ENCODE data around the gene AGPAT4.
A peak's percentile ranks its signal among the peaks of the same experiment; 100 is the strongest.

AGPAT4 gene

GRCh38 chr6:161279677-161280415 is 6.0 kb upstream of the AGPAT4 start:
- no peak for DNase-seq

GRCh38 chr6:161276605-161277155 is 2.8 kb upstream of the AGPAT4 start:
- no peak for DNase-seq

DNA sequence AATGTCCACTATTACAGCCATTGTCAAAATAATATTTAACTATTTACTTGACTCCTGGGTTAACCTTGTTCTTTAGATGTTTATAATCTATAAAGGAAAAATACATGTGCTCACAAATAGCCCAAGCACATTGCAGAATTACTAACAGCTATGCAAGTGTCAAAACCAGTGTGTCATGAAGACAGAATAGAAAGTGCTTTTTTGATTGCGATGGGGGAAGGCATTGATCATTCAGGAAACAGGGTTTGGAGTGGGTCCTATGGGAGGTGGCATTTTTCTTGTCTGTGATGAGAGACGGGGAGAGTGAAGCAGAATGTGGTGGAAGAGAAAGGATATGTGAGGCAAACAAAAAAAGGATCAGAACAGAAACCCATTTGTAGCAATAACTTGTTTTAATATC is 1.0 kb upstream of the AGPAT4 start:
- DNase-seq = no peak

GRCh38 chr6:161274488-161274858 is 612 bp upstream of the AGPAT4 start:
- DNase-seq = peak; percentile 47

DNA sequence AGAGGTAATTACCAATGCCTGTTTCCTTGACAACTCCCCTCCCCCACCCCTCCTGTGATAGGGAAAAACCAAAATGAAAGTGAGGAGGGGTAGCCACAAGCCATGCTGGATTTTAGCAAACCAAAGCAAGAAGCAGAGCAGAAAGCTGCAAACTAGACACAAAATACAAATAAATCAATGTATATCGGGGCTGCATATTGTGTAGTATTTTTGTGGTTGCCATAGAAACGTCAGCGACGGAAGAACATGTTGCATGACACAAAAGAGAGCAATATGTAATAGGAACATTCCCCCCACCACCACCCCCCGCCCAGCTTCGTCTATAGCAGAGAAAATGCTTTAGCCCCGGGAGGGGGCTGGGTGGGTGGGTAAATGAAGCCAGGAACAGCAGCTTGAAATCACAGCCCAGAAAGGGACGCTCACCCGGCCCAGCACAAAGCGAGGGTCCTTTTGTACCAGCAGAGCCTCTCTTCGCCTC is 548 bp downstream of the AGPAT4 start:
- peak; percentile 53 for DNase-seq

- DNase-seq = peak; percentile 26
Observed at GRCh38 chr6:161272635-161273273, 1.1 kb downstream of the AGPAT4 start.

GRCh38 chr6:161271343-161272030 is 2.4 kb downstream of the AGPAT4 start:
- no peak for DNase-seq

- DNase-seq = no peak
Observed at GRCh38 chr6:161270116-161270515, 3.7 kb downstream of the AGPAT4 start.

DNA sequence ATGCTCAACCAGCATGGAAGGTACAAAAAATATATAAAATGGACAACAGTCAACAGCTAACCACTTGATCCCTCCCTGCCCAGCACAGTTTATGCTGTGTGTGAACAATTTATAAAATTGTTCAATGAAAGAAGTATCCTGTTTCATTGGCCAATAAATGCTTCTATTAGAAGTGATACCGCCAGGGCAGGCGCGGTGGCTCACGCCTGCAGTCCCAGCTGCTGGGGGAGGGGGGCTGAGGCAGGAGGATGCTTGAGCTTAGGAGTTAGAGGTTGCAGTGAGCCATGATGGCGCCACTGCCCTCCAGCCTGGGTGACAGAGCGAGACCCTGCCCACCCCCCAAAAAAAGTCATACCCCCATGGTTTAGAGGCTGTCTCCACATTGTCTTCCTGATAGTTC is 4.6 kb downstream of the AGPAT4 start:
- no peak for DNase-seq

DNA sequence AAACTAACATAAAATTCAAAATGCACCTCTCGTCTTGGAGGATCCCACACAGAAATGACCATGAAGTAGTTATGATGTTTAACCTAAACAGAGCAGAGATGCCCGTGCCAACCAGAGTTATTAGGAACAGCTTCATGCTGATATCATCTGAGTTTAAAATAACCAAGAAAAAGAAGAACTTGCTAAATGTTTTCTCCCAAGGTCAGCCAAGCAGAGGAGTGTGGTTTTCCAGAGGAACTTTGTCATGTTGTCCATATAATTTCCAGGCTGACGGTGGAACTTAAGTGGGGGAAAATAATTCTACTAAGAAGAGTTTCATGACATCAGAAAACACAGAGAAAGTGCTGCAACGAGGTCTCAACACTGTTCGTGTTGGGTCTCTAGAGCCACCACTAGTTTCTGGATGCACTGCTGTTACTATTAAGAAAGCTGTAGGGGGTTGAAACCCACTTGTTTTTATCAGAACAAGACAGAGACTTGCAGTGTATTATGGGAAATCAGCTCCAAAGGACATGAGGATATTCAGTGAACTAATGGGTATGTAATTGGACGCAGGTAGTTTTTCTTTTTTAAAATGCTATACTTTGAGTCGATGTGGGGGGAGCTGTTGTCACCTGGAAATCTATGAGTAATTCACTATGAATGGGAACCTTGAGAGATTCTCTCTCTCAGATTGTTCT is 5.2 kb downstream of the AGPAT4 start:
- no peak for DNase-seq

DNA sequence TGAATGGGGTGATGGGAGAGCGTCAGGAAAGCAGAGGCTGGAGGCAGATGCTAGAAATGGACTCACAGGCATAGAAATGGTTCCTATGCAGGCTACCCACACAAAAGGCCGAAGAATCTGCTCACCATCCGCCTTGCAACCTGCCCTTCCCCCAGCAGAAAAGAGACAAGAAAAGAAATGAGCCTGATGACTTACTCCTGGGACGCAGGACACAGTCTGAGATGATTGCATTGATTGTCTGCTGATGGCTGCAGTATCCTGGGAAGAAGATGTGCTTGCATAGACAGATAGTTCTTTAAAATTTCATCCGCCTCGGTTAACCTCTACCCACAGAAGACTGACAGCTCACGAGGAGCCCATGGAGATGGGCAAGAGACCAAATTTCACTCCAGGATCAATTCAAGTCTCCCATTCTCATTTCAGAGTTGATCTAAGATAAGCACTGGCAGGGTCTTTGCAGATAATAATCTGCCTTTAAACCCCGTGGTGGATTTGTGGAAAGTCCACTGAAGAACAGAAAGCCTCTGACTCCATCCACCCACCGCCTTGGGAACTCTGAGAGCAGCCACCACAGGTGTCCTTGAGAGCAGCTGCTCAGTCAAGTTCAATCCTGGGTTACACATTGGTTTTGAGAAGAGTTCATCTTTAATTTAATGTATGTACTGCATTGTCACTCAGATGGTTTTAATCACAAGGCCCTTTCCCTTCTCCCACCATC is 7.2 kb downstream of the AGPAT4 start:
- no peak for DNase-seq

DNA sequence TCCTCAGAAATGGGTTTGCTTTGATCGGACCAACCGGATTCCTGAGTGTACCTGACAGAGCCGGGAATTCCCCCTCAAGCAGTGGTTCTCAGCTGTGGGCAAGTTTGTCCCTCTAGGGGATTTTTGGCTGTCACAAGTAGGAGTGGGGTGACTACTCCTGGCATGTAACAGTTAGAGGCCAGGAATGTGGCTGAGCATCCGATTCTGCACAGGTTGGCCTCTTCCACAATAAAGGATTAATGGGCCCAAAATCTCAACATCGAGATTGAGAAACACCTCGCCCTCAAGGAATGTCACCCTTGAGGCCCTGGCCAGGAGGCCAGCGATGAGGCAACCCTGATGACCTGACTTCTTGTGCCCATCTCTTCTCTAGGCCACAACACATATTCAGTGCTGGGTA is 7.9 kb downstream of the AGPAT4 start:
- no peak for DNase-seq

- DNase-seq = no peak
Observed at GRCh38 chr6:161265554-161265953, 8.3 kb downstream of the AGPAT4 start.

- no peak for DNase-seq
Observed at GRCh38 chr6:161264181-161264580, 9.7 kb downstream of the AGPAT4 start.

GRCh38 chr6:161261816-161262215 is 12.0 kb downstream of the AGPAT4 start:
- DNase-seq = no peak

- DNase-seq = no peak
Observed at GRCh38 chr6:161261325-161261724, 12.5 kb downstream of the AGPAT4 start.

- DNase-seq = no peak
Observed at GRCh38 chr6:161259302-161259701, 14.6 kb downstream of the AGPAT4 start.

- no peak for DNase-seq
Observed at GRCh38 chr6:161257793-161258457, 15.9 kb downstream of the AGPAT4 start.

DNA sequence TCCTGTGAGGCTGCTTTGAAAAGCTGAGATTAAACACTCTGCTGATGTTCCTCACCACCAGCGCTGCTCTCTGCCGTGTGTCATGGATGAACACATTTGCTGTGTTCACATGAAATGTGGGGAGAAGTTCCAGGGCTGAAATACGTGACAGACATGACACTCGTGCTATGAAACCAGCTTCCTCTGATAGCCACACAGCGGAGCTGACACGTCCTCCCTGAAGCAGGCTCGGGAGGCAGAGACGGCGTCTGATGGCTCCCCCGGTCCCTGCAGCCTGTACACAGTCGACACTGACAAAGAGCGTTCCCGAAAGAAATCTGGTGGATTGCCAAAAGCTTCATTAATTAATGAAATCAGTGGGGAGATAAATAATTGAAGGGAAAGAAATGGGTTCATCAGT is 17.5 kb downstream of the AGPAT4 start:
- no peak for DNase-seq

GRCh38 chr6:161255518-161255917 is 18.3 kb downstream of the AGPAT4 start:
- DNase-seq = no peak

DNA sequence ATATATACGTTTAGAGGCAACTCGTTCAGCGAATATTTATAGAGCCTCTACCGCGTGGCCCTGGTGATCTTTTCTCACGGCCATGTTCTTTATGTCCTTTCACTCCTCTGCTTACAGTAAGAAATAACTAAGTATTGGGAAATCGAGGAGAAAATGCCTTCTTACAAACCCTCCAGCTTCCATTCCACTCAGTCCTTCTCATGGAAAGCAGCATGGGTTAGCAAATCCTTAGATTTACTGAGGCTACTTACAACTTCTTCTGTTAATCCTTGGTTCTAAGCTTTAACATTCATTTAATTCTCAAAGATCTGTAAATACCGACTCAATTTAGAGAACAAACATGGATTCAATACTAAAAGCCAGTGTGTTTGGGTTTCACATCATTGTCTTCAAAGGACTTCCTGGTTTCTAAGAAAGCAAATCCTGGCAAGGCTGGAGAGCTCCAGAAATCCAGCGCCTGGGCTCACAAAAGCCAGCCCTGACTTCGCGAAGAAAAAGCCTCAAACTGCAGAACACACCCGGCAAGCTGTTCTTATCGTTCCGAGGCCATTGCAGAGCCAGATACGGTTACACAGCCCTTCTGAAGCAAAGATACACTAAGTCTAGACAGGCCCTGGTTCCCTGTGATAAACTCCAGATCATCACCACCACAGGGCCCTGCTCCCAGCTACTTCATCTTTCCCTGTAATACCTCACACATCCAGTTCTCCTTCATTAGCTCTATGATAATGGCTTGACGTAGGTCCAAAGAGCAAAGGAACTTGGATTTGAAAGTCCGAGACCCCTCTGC is 19.2 kb downstream of the AGPAT4 start:
- no peak for DNase-seq
